HG03432 (cell line): ENCODE data around the gene FOXP1.

Source experiments
- ATAC-seq: cut with Tn5 transposase; IDR thresholded peaks from one replicate; pipeline ENCODE4 v1.9.1; 2021; ENCODE audit warnings: mild to moderate bottlenecking, moderate library complexity; ENCODE audit not compliant: unreplicated experiment

Gene FOXP1

GRCh38 chr3:71433631-71434030 lies 149.9 kb downstream of the FOXP1 start:
- no peak for ATAC-seq

DNA sequence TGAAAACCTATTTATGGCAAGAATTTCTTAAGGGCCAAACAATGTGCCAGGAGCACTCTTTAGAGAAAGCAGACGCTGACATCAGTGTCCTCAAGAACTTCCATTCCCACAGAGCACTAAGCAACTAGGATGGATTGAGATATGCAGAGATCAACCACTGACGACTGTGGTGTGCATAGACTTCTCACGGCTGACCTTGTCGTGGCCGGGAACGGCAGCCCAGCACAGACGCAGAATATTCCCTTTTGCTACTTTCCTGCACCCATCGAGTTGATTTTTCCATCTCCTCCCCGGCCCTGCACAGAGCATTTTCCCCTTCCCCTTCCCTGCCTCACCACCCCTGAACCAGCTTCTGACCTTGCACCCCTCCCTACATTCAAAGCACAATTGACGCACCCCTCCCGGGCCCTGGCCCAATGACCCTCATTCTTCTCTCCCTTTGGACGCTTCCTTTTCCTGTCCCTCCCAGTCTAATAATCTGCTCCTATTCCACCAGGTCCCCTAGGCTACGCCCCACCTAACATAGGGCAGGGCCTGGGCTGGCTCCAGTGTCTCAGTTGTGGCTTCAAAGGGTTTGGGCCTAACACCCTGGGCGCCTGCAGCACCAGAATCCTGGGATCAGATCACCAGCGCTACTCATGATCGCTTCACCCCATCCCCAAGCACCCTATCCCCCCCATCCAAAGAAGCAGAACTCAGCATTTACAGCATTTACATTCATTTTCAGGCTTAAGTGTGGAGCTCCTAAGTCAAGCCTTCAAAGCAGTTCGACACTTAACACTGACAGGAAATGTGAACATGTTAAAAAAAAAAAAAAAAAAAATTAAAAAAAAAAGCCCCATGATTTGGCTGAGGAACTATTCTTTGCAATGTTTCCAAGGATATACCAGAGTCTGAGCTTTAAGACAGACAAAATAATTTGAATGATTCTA lies 151.2 kb downstream of the FOXP1 start:
- ATAC-seq: no peak

DNA sequence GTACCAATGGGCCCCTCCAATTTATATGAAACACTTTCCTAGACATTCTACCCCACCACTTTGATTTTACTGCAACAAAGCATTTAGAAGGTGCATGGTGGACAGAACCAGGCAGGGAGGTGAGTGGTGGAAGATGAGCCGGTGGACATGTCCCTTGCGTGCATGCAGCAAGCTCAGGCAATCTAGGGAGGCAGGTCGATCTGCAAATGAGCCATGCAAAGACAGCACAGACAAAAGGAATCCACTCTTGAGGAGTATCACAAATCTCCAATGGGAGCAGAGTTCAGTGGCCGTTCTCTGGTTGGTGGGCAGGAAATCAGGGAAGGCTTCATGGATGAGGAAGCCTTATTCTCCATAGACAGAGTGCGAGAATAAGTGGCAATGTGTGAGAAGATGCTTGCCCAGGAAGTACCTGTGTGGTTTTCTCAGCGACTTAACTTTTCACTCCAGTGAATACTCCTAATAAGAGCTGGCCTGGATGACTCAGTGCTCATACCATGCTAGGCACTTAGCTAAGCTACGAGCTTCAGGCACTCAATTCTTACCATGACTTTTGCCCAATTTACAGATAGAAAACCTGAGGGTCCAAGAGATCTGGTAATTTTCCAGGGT lies 152.5 kb downstream of the FOXP1 start:
- ATAC-seq: no peak

GRCh38 chr3:71429597-71429988 lies 153.9 kb downstream of the FOXP1 start:
- ATAC-seq: no peak

- peak; percentile 49 for ATAC-seq
These were observed 154.5 kb downstream of the FOXP1 start for GRCh38 chr3:71428841-71429596.

DNA sequence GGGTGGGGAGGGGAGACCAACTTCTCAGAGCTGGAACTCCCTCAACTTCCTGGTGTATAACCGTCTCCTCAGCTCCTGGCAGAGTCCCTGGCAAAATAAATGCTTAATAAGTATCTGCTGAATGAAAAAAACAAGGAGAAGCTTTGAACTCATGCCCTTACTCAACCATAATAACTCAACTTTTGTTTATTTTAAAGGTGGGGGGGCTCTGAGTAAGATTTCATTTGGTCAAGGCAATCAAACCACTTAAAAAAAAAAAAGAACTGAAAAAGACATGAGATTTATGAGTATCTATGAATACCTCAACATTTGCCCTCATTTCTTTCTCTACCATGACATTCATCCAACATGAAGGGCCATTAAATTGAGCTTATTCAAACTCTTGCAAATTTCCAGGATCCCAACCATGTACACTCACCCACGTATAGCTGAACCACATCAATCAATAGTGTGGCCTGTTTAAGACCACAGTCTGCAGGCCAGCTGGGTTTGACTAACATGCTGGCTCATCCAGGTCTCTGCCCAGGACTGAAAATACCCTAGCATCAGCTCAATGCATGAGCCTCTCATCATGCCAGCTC lies 157.9 kb downstream of the FOXP1 start:
- ATAC-seq: no peak

DNA sequence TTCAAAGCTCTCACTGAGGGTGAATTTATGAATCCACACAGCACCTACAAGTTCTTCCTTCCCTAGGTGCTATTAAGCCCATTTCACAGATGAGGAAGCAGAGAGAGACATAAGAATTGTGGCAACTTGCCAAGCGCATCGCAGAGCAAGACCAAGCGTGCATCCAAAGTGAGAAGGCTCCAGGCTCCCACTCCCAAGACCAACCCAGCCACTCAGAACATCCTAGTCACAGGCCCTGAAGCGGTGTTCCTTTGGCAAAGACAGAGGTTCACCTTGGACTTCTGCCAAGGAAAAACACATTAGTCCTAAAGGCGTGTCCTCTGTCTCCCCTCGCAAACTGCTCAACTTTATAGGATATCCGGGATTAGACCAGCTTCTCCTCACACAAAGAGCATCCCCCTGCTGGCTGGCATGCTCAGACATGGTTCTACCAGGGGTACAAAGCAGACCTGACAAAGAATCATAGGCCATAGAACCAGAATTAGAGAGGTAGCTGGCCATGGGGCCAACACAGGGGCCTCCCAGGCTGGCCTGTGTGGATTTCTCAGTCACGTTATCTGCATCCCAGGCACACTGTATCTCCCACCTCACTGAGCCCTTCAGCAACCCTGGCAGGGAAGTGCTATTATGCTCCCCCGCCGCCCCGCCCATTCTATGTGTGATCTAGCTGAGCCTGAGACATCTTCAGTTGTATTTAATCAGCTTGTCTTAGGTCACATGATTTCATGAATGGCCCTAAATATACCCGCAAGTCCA lies 160.2 kb downstream of the FOXP1 start:
- no peak for ATAC-seq

- peak; percentile 94 for ATAC-seq
These were observed 161.5 kb downstream of the FOXP1 start for GRCh38 chr3:71421820-71422566.

- peak; percentile 56 for ATAC-seq
These were observed 162.1 kb downstream of the FOXP1 start for GRCh38 chr3:71421475-71421819.

DNA sequence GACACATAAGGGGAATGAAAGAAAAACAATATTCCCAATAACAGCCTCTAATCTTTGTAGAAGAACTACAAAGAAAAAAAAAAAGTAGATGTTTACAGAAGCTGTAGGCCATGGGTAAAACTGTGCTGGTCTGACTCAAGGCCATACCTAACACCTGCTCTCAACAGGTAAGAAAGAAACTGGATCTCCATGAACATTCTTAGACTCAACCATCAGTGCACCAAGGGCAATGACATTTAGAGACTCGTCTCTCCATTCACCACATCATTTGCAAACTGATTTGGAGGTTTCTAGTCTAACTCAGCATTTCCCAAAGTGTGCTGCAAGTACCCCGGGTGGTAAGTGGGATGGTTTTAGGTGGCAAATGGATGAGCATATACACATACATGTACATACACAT lies 164.2 kb downstream of the FOXP1 start:
- no peak for ATAC-seq

DNA sequence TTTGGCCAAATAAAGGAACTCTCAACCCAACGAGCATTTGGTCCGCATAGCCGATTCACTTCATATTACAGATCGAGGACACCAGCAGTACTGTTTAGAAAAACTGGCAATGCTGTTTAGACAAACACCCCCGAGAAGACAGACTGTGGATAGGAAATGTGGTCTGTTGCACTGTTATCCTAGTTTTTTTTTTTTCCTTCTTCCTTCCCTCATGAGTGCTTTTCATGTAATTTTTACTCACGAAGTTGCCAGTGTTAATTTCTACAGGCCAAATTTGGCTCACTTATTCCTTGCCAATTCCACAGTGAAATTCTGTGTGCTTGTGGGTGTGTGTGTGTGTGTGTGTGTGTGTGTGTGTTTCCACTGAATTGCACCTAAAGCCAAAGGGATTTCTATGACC lies 165.7 kb downstream of the FOXP1 start:
- ATAC-seq: no peak

DNA sequence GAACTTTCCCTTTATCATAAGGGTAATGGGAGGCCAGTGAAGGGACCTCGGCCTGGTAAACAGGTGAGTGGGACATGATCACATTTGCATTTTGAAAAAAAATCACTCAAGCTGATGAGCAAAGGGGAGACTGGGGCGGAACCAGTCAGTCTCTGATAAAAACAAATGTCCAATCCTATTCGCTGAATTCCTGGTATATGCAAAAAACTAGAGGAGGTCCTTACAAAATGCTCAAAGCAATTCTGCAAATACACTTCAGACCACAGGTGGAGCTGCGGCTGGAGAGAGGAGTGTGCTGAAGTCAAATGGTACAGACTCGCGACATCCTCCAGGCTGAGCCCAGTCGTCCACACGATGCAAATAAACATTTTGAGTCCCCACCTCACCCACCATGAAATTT lies 166.7 kb downstream of the FOXP1 start:
- ATAC-seq: no peak

GRCh38 chr3:71415681-71416122 lies 167.8 kb downstream of the FOXP1 start:
- no peak for ATAC-seq

DNA sequence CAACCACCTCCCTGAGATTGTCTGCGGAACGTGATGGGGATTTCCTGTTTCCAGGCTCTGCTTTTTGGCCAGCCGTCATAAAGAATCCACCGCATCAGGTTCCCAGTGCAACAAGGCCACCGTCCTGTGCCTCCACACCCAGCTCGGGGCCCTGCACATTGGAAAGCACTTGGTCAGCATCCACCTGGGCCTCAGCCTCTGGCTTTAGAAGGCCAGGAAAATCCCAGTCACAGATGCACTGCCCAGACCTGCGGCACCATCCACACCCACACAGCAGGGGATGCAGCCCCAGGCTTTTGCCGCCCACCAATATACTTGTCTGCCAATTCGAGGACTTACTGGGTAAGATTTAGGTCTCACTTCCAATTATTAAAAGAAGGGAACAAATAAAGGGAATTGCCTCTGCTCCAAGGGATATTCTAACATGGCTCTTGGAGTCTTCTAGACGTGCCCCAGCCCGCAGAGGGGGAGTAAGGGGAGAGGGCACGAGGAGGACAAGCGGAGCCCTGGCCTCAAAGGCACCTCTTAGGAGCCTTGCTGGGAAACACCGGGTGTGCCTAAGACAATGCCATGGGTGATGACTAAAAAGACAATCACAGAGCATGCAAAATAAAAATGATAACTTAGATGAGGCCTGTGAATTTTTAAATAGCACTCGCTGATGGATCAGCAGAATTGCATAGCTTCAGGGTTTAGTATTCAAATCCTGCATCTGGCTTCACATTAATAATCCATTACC lies 169.2 kb downstream of the FOXP1 start:
- ATAC-seq: no peak

DNA sequence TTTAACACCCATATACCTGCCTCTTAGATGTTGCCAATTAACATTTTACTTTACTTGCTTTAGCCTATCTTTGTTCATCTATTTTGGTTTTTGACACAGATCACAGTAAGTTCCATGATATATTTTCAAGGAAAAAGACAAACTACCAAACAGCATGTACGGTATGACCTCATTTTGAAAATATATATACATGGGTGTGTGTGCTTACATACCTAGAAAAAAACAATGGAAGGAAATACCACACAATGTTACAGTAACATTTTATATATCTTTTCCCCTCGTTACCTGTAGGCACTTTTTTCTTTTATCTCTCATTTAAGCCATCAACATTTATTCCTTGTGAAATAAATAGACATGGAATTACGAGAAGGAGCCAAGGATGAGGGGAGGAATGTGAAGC lies 170.0 kb downstream of the FOXP1 start:
- no peak for ATAC-seq

DNA sequence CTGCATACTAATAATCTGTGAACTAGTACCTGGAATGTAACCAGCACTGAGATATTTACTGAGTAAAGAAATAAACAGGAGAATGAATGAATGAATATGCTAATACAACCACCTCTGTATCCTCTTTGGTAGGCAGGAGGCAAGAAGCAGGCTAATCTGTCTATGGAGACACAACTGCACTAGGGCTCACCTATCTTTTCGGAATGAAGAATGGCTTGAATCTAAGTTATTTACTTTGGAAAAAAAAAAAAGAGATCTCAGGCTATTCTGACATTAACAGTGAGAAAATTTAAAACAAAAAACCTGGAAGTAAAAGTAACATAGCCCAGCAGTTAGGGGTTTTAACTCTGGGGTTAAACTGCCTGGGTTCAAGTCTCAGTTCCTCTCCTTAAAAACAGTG lies 174.2 kb downstream of the FOXP1 start:
- no peak for ATAC-seq

DNA sequence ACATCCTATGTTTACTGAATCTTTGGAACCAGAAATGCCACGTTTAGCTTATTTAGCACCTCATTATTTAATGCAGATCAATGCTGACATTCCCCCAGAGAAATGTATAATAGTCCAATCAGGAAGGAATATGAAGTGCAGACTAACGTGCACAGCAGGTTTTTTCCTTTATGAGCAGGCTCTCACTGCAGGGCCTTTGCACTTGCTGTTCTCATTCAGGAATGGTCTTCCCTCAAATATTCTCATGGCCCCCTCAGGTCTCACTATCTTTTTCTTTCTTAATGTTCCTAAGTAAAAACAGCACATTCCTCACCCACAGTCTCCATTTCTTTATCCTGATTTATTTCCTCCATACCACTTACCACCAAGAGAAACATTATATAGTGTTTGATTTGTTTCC lies 174.6 kb downstream of the FOXP1 start:
- no peak for ATAC-seq

DNA sequence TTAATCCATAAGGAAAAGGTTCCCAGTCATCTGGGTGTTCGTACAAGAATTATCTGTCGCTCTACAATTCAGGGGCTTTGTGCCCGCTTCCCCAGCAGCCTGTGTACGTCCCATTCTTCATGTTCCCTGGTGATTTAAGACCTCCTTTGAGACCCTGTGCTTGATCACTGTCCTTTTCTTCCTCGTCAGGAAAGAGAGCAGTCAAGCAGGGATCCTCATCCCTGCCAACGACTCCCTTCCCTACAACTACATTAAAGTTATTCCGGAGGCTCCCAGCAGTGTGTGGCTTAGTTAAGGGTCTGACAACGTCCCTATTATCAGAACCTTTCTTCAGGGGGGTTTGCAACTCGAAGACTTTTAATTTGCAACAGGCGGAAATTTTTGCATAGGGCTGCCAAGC lies 175.7 kb downstream of the FOXP1 start:
- ATAC-seq: no peak
